Fibroblast of skin of scalp (primary cell): ENCODE measurements around the gene DLG2.
"Not testable (repeated sequence)": the region's sequence is repeated elsewhere in the genome, so short reads cannot be mapped to it uniquely, and the experiment has no call there.

ENCODE experiments used
- DNase-seq: peaks from one replicate; pipeline ENCODE4 v3.0.0-alpha.2; 2013

The DLG2 gene

GRCh38 chr11:84890676-84891075 lies 736.5 kb downstream of the DLG2 start:
- peak; percentile 82 for DNase-seq

DNA sequence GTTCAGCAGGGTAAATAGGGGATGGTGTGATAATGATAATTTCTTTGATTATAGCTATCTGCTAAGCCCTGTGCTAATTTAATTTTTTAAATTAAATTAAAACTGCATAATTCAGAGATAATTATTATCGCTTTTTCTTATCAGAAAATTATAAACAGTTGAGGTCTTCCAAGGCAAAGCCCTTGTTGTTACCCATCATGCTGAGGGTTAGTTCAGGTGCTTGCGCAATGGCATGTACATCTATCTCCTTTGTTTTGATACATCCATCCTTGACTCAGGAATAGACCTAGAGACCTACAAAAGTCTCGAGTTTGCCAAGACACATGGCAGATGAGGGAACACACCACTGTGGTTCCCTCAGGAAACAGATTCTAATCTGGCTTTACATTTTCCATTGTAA lies 737.6 kb downstream of the DLG2 start:
- DNase-seq = no peak

DNA sequence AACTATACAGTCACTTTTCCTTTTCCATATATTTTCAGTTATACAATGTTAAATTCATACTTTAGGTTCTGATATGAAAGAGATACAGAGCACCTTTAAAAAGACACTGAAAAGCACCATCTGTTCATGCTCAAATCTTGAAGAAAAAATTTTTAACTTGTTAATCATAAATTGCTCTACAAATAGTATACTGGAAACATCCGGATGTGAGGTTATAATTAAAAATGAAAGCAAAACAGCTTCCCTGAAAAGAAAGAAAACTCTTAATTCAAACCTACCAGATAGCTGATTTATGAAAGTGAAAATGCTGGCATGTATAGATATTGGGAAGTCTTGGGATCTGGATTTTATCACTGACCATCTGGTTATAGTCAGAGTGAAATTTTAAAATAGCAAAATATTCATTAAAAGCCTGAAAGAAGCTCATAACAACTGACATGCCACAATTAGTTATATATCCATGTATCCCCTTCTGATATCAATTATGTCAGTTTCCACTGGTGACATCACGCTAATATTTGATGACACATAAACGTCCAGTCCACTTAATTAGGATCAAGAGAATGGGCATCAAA lies 740.0 kb downstream of the DLG2 start:
- peak; percentile 19 for DNase-seq

GRCh38 chr11:84886344-84886743 lies 740.8 kb downstream of the DLG2 start:
- peak; percentile 24 for DNase-seq

DNA sequence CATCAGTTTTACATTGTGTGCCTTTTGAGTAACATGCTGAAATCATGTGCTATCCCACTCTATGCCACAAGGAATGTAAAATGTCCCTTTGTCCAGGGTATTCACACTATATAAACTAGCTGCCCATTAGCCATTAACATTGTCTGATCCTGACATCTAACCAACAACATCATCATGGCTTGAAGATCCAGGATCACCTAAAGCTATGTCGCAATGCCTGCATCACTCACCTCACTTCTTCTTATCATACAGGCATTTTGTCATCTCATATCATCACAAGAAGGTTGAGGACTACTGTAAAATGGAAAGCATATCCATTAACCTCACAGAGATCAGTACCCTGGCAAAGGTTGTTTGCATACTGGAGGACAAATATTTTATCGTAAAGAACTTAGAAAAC lies 742.3 kb downstream of the DLG2 start:
- no peak for DNase-seq

GRCh38 chr11:84882056-84882455 lies 745.1 kb downstream of the DLG2 start:
- no peak for DNase-seq

DNA sequence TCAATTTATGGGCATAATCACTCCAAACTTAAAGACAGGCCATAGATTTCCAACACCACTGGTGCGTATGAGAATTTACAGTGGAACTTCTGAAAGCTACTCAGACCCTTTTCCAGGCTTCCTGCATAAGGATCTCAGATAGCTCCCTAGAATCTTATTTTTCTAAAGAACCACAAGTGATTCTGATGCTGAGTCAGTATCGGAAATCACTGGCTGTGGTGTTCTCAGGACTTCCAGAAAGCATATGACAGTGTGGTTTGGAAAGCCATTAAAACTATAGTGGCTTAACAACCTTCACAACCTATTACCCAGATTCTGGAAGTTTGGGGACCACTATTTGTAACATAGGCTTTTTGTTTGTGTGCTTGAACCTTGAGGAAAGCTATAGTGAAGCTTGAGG lies 756.0 kb downstream of the DLG2 start:
- DNase-seq = no peak

- DNase-seq = no peak
These were observed 756.7 kb downstream of the DLG2 start for GRCh38 chr11:84870486-84870885.

GRCh38 chr11:84866922-84867321 lies 760.2 kb downstream of the DLG2 start:
- DNase-seq = no peak

DNA sequence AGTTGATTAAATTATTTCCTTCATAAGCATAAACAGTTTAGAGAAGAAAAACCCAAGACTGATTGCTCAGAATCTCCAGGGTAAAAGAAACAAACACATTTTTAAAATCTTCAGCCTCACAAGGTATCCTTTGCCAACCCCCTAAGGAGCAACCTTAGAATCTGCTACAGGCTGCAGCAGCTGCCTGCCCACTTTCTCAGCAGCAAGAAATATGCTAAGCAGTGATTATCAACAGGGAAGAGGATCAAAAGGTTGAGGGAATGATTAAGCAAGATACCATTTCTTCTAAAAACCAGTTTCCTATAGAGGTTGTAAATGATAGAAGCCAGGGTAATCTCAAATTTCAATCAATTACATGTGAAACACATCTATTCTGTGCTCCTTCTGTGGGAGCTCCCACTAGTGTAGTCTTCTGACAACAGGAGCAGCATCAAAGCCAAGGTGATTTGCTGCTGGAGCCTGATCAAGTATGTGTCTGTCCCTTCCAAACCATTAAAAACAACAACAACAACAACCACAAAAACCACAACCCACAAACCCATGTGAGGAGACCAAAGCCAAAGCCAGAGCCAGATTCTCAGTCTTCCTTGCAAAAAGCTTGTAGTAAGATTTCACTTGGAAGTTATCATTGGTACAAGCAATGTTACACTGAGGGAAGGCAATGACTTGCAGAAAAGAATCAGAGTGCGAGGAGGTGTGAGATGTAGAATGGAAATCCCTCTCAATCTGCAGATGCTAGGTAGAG lies 761.2 kb downstream of the DLG2 start:
- DNase-seq = no peak

DNA sequence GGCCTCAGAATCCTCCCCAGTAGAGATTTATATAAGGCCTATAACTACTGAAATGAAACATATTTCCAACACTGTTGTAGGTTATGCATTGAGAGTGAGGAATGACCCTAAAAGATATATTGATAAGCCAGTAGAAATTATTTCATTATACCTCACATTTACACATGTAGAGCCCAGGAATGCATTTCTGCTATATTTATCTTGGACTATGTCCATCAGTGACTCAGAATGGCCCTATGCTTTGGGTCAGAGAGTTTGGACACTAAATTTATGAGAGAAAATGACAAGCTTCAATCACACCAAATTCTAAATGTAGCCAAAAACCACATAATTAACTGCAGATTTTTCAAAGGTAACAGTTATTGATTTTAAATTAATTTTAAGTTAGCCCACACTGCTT lies 761.9 kb downstream of the DLG2 start:
- no peak for DNase-seq

- DNase-seq = no peak
These were observed 769.4 kb downstream of the DLG2 start for GRCh38 chr11:84857746-84858145.

GRCh38 chr11:84855508-84856245 lies 771.5 kb downstream of the DLG2 start:
- DNase-seq = peak; percentile 87

DNA sequence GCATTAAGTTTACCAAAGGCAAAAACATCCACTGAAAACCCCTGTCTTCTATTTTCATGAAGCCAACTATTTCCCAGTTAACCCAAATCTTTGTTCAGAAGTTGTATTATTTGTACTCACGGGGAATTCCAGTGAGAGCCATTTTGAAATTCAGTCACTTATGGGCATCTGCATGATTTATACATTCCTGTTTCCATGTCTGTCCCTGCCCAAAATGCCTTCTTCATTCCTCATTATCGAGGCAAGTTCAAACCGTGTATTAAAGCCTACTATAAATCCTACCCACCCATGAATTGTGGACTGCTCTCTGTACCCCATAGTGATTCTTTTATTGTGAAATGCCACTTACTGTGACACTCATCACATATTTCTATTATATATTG lies 772.7 kb downstream of the DLG2 start:
- DNase-seq = peak; percentile 39

- DNase-seq = no peak
These were observed 773.2 kb downstream of the DLG2 start for GRCh38 chr11:84853841-84854497.

DNA sequence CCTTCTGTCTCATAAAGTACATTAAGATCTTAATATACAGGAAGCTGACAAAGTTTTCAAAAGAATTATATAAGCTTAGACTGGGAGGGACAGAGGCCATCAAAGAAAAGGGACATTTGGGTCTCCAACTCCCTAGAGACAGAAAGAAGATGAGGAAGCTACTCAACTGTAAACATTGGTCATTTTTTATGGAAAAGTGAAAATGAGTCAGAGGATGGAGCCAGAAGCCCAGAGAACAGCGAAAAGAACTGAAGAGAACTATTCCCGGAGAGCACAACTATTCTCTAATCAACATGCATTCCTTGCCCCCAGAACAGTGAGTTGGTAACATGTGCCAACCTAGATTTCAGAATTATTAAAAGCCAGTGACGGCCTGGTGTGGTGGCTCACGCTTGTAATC lies 779.3 kb downstream of the DLG2 start:
- no peak for DNase-seq

GRCh38 chr11:84840201-84840600 lies 786.9 kb downstream of the DLG2 start:
- not testable (repeated sequence) for DNase-seq

- no peak for DNase-seq
These were observed 789.6 kb downstream of the DLG2 start for GRCh38 chr11:84837402-84838069.

DNA sequence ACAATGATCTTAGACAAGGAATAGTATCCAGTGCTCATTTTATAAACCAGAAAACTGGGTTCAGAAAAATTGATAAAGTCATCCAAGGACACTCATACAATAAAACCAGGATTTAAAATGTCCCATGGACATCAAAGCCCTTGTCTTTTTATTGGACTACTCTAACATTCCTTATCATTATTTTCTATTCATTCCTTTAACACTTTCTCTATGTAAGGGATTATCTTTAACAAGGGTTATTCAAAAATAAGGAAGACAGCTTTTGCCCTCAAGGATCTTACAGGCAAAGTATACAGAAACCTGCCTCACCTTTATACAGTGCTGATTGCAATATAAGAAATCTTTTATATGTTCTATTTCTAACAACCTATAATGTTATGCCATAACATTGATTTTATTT lies 790.8 kb downstream of the DLG2 start:
- DNase-seq = no peak

DNA sequence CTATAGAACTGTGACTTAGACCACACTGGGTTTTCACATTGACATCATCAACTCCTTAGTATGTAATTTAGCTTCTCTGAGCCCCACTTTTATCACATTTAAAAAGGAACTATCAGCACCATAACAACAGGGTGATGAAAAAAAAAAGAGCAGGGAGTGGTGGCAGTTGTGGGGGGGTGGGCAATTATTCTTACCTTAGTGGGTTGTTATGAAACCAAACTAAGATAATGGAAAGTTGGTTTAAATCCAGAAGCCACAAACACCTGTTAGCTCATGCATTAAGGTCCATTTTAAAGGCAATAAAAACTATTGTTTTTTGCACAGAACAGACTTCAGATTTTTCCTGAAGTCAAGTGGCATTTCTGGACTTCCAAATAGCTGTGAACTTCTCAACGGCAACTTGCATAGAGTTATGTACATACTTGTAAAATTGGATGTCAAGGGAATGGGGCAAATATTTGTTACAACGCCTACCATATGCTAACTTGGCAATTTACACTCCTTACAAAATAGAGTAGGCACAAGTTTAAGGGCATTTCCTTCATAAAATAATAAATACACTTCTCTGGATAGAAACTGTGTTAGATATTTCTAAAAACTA lies 793.6 kb downstream of the DLG2 start:
- DNase-seq = no peak

DNA sequence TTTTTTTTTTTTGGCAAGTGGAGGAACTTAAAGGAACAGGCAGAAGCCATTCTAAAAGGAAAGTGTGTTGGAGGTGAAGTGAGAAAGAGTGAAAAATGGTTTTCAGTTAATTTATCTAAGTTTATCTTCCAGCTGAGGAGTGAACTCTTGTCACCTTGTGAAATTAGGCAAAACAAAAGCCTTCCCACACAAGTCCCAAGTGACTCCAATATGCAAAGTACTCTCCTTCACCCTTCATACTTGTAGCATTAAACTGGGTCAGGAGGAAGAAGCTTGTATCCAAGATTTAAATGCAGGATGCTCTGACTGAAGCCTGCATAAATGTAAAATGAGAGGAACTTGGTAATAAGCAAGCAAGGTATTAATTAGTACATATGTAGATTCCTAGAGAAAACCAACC lies 796.8 kb downstream of the DLG2 start:
- DNase-seq = no peak

DNA sequence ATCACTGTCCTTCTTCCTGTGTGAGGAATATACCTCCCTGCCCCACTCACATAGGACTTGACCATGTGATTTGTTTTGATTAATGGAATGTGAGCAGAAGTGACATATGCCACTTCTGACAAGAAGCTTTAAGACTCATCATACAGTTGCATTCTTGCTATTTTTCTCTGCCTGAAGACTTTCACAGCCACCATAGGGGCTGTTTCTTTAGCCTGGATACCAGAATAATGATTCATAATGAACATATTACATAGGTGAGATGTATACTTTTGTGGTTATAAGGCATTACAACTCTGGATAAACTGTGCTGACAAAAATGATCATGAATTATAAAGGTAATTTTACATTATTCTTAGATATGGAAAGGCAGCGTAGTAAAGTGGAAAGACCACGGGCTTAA lies 798.0 kb downstream of the DLG2 start:
- DNase-seq = no peak
